ENCODE data around the gene ISX. TPM values are rescaled to one million over a fixed set of nuclear protein-coding genes. Genes with fewer than 3 reads are reported as not detected.

ISX gene
- total and polyA plus RNA-seq, 2 of the 13 experiments (the other 11 are each of a cell fraction or from before 2014, with no cell fraction given), result 1.4 to 1.8 TPM

GRCh38 chr22:35065796-35066218, at the start of gene ISX (continued):
- TF ChIP-seq KLF16 (CRISPR knock-in tag; IDR thresholded peaks at IDR 0.05) (0 out of 4 replicates have a peak, but pooled peaks of 1 of the 2 experiments have one; percentile 27), ZNF234 (CRISPR knock-in tag; conservative IDR thresholded peaks at IDR 0.05) (no peak), ZNF572 (CRISPR knock-in tag; IDR thresholded peaks at IDR 0.05) (no peak), DPF2 (CRISPR knock-in tag; IDR thresholded peaks at IDR 0.05; ENCODE audit: borderline replicate concordance, low read depth) (no peak), CSRNP2 (CRISPR knock-in tag; conservative IDR thresholded peaks at IDR 0.05; ENCODE audit: low read depth) (no peak), ZFAT (CRISPR knock-in tag; conservative IDR thresholded peaks at IDR 0.05) (no peak), SOX5 (CRISPR knock-in tag; IDR thresholded peaks at IDR 0.05; ENCODE audit: borderline replicate concordance) (no peak), ZNF441 (CRISPR knock-in tag; IDR thresholded peaks at IDR 0.05; ENCODE audit: borderline replicate concordance) (no peak), ELF4 (CRISPR knock-in tag; IDR thresholded peaks at IDR 0.05; ENCODE audit: borderline replicate concordance) (no peak), TERF1 (CRISPR knock-in tag; IDR thresholded peaks at IDR 0.05) (no peak), RFX3 (CRISPR knock-in tag; IDR thresholded peaks at IDR 0.05) (no peak), NFATC3 (CRISPR knock-in tag; IDR thresholded peaks at IDR 0.05) (no peak), ZNF460 (CRISPR knock-in tag; IDR thresholded peaks at IDR 0.05; ENCODE audit: borderline replicate concordance) (no peak), ZEB1 (IDR thresholded peaks at IDR 0.05; ENCODE audit: insufficient replicate concordance, low read depth) (peak; percentile 29), TOE1 (CRISPR knock-in tag; IDR thresholded peaks at IDR 0.05) (no peak), ZNF879 (CRISPR knock-in tag; IDR thresholded peaks at IDR 0.05) (no peak), ZNF790 (CRISPR knock-in tag; IDR thresholded peaks at IDR 0.05; ENCODE audit: borderline replicate concordance) (no peak), ZNF749 (CRISPR knock-in tag; IDR thresholded peaks at IDR 0.05; ENCODE audit: borderline replicate concordance) (no peak), ZNF775 (CRISPR knock-in tag; IDR thresholded peaks at IDR 0.05; ENCODE audit: borderline replicate concordance) (no peak), GRHL1 (CRISPR knock-in tag; conservative IDR thresholded peaks at IDR 0.05) (no peak), SRF (IDR thresholded peaks at IDR 0.05; ENCODE audit: low read depth, low read length) (no peak), ETV5 (CRISPR knock-in tag; IDR thresholded peaks at IDR 0.05; ENCODE audit: borderline replicate concordance) (peak; percentile 26; the same call in 1 of the 2 replicates), GTF3A (CRISPR knock-in tag; conservative IDR thresholded peaks at IDR 0.05) (no peak), MBNL3 (CRISPR knock-in tag; conservative IDR thresholded peaks at IDR 0.05) (no peak), SMAD1 (CRISPR knock-in tag; IDR thresholded peaks at IDR 0.05; ENCODE audit: borderline replicate concordance, low read depth) (no peak)
- TF ChIP-seq, protein P1, sequence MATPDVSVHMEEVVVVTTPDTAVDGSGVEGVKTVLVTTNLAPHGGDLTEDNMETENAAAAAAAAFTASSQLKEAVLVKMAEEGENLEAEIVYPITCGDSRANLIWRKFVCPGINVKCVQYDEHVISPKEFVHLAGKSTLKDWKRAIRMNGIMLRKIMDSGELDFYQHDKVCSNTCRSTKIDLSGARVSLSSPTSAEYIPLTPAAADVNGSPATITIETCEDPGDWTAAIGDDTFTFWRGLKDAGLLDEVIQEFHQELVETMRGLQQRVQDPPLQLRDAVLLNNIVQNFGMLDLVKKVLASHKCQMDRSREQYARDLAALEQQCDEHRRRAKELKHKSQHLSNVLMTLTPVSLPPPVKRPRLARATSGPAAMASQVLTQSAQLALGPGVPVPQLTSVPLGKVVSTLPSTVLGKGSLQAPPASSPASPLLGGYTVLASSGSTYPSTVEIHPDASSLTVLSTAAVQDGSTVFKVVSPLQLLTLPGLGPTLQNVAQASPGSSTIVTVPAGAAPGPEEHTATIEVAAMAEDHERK (CRISPR knock-in tag; IDR thresholded peaks at IDR 0.05; ENCODE audit: low read depth), result no peak
